Mesenchymal stem cell (in vitro differentiated cells and primary cell): ENCODE data around the gene LRRTM4.
"Not testable (repeated sequence)": the region's sequence is repeated elsewhere in the genome, so short reads cannot be mapped to it uniquely, and the experiment has no call there.

Experiments
- DNase-seq: peaks from one replicate; pipeline ENCODE4 v3.0.0-alpha.2; 2013
- H2AFZ ChIP-seq: one replicate; pipeline ENCODE4 v1.6.1; 2013; ENCODE audit warnings: low read depth, mild to moderate bottlenecking, control low read depth, inconsistent platforms, low read length, moderate library complexity
- H2AK5ac ChIP-seq: 2 replicates; pipeline ENCODE4 v1.6.1; 2013; ENCODE audit warnings: low read length, moderate library complexity, mild to moderate bottlenecking, inconsistent platforms; ENCODE audit not compliant: severe bottlenecking
- H2BK120ac ChIP-seq: one replicate; pipeline ENCODE4 v1.6.1; 2013; ENCODE audit warnings: low read depth, mild to moderate bottlenecking, inconsistent platforms, low read length, moderate library complexity
- H2BK12ac ChIP-seq, 2 experiments: one replicate each; pipeline ENCODE4 v1.6.1; 2013; ENCODE audit warnings: inconsistent platforms in 2 of 2, low read length in 2 of 2, mild to moderate bottlenecking in 2 of 2, moderate library complexity in 2 of 2, control low read depth in 1 of 2
- H2BK15ac ChIP-seq: one replicate; pipeline ENCODE4 v1.6.1; 2013; ENCODE audit warnings: mild to moderate bottlenecking, low read depth, inconsistent platforms; ENCODE audit not compliant: poor library complexity, severe bottlenecking
- H2BK5ac ChIP-seq: 2 replicates; pipeline ENCODE4 v1.6.1; 2013; ENCODE audit warnings: low read depth, mild to moderate bottlenecking, low read length, control low read depth, inconsistent platforms; ENCODE audit not compliant: poor library complexity, severe bottlenecking
- H3K14ac ChIP-seq, 2 experiments: one replicate each; pipeline ENCODE4 v1.6.1; 2013; ENCODE audit warnings: inconsistent platforms in 2 of 2, low read length in 2 of 2, control low read depth in 1 of 2, mild to moderate bottlenecking in 1 of 2, moderate library complexity in 1 of 2
- H3K18ac ChIP-seq, 2 experiments: one replicate each; pipeline ENCODE4 v1.6.1; 2013; ENCODE audit warnings: inconsistent platforms in 2 of 2, low read length in 2 of 2, control low read depth in 1 of 2, low read depth in 1 of 2, mild to moderate bottlenecking in 1 of 2
- H3K23ac ChIP-seq, 2 experiments: one replicate each; pipeline ENCODE4 v1.6.1; 2013; ENCODE audit warnings: inconsistent platforms in 2 of 2, low read length in 2 of 2, mild to moderate bottlenecking in 2 of 2, moderate library complexity in 2 of 2, control low read depth in 1 of 2
- H3K27ac ChIP-seq: 2 replicates; pipeline ENCODE4 v1.5.1; 2013; ENCODE audit warnings: mild to moderate bottlenecking, moderate library complexity, low read length, control low read depth, inconsistent platforms; ENCODE audit not compliant: poor library complexity, severe bottlenecking
- H3K27me3 ChIP-seq, 2 experiments: 2 replicates each; pipeline versions ENCODE4 v1.6.1 to v1.7.0; 2013; ENCODE audit warnings: low read length in 2 of 2, mild to moderate bottlenecking in 2 of 2, moderate library complexity in 2 of 2, control low read depth in 1 of 2, inconsistent platforms in 1 of 2; ENCODE audit not compliant: control insufficient read depth in 1 of 2, insufficient read depth in 1 of 2
- H3K36me3 ChIP-seq, 2 experiments: 2 replicates each; pipeline versions ENCODE4 v1.6.1 to v1.7.0; 2013; ENCODE audit warnings: low read length in 2 of 2, control low read depth in 1 of 2, inconsistent platforms in 1 of 2, low read depth in 1 of 2, mild to moderate bottlenecking in 1 of 2; ENCODE audit not compliant: insufficient read depth in 2 of 2, control insufficient read depth in 1 of 2
- H3K4ac ChIP-seq, 2 experiments: one replicate each; pipeline ENCODE4 v1.6.1; 2013; ENCODE audit warnings: inconsistent platforms in 2 of 2, low read length in 2 of 2, mild to moderate bottlenecking in 2 of 2, moderate library complexity in 2 of 2, control low read depth in 1 of 2, low read depth in 1 of 2
- H3K4me1 ChIP-seq: 2 replicates; pipeline ENCODE4 v1.6.1; 2013; ENCODE audit warnings: low read depth, low read length, control low read depth; ENCODE audit not compliant: control insufficient read depth, insufficient read depth
- H3K4me2 ChIP-seq: 2 replicates; pipeline ENCODE4 v1.6.1; 2013; ENCODE audit warnings: low read length, mild to moderate bottlenecking, inconsistent platforms; ENCODE audit not compliant: poor library complexity, severe bottlenecking
- H3K4me3 ChIP-seq, 2 experiments: 2 replicates each; pipeline versions ENCODE4 v1.5.1 to v1.7.0; 2013; ENCODE audit warnings: low read length in 2 of 2, mild to moderate bottlenecking in 2 of 2, control low read depth in 1 of 2, low read depth in 1 of 2; ENCODE audit not compliant: insufficient read depth in 1 of 2
- H3K79me1 ChIP-seq: replicated peaks from 2 replicates; pipeline ENCODE4 v1.6.1; 2013; ENCODE audit warnings: mild to moderate bottlenecking, control low read depth, low read length, inconsistent platforms; ENCODE audit not compliant: poor library complexity, severe bottlenecking
- H3K9ac ChIP-seq: 2 replicates; pipeline ENCODE4 v1.7.0; 2013; ENCODE audit warnings: mild to moderate bottlenecking, low read length, moderate library complexity
- H3K9me3 ChIP-seq: 2 replicates; pipeline ENCODE4 v1.7.0; 2013; ENCODE audit warnings: mild to moderate bottlenecking, low read length; ENCODE audit not compliant: control insufficient read depth
- H4K8ac ChIP-seq: one replicate; pipeline ENCODE4 v1.6.1; 2013; ENCODE audit warnings: inconsistent platforms, mild to moderate bottlenecking, low read length, moderate library complexity
- H4K91ac ChIP-seq: one replicate; pipeline ENCODE4 v1.6.1; 2013; ENCODE audit warnings: mild to moderate bottlenecking, low read length, inconsistent platforms
- WGBS: methylation state at CpG from one replicate; pipeline ENCODE4 v1.1.7; 2013; ENCODE audit warnings: mixed read lengths; 5-methylcytosine and 5-hydroxymethylcytosine counted together

Gene LRRTM4

DNA sequence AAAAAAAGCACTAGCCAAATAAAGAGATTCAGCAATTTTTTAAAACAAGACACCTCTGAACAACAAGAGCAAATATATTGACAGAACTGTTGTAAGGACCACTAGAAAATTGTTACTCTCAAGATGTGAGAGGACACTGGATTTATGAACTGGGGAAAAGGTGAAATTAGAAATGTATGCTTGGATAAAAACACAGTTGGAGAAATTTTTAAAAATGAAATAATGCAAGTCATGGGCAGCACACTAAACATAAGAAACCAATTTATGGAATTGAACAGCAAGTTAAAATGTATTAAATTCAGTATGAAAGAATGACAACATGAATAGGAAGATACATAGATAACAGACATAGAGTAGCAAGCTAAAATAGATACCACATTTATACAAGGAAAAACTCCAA lies 377.4 kb downstream of the LRRTM4 start:
- Histone ChIP-seq H3K14ac (no peak overlapping the region), H3K23ac (no peak overlapping the region), H4K8ac (no peak overlapping the region), H2BK5ac (no peak overlapping the region), H3K27ac (no peak overlapping the region), H3K9me3 (peaks cover 8% of the 10 kb centered on the region), H2BK12ac (no peak overlapping the region), H3K4me1 (no peaks in the 10 kb centered on the region), H3K36me3 (no peaks in the 10 kb centered on the region), H3K79me1 (no peaks in the 10 kb centered on the region), H2BK120ac (no peak overlapping the region), H3K4ac (no peak overlapping the region), H3K27me3 (no peaks in the 10 kb centered on the region), H2AFZ (no peak overlapping the region), H3K9ac (no peak overlapping the region), H3K4me3 (no peak overlapping the region), H4K91ac (no peak overlapping the region), H2BK15ac (no peak overlapping the region), H3K4me2 (no peak overlapping the region), H3K18ac (no peak overlapping the region), H2AK5ac (no peak overlapping the region)
- no peak for DNase-seq

DNA sequence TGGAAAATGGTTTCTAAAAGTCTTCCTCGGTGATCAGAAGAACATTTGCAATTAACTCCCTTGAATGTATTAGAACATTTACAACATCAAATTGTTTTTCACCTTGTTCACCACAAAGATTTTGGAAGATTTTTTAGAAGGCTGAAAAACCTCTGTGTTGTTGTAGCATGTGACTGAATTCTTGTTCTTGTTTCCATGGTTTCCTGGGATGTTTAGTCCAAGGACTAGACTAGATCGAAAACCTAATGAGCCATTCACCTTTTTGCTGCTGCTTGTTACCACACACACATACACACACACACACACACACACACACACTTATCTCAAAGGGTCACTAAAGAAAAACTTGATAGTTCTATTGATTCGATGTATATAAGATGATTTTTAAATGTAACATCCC lies 380.0 kb downstream of the LRRTM4 start:
- Histone ChIP-seq H3K4ac (no peak overlapping the region), H2BK5ac (no peak overlapping the region), H2AFZ (no peak overlapping the region), H3K4me3 (no peak overlapping the region), H2BK12ac (no peak overlapping the region), H3K18ac (no peak overlapping the region), H3K23ac (no peak overlapping the region), H3K79me1 (no peaks in the 10 kb centered on the region), H3K4me1 (no peaks in the 10 kb centered on the region), H3K4me2 (no peak overlapping the region), H3K9ac (no peak overlapping the region), H2AK5ac (no peak overlapping the region), H2BK120ac (no peak overlapping the region), H3K27me3 (no peaks in the 10 kb centered on the region), H3K36me3 (no peaks in the 10 kb centered on the region), H3K27ac (no peak overlapping the region), H2BK15ac (no peak overlapping the region), H3K9me3 (peaks cover 3% of the 10 kb centered on the region), H4K91ac (no peak overlapping the region), H4K8ac (no peak overlapping the region), H3K14ac (no peak overlapping the region)
- no peak for DNase-seq
- no CpG with 5 or more reads among the region's 3 CpGs for WGBS

DNA sequence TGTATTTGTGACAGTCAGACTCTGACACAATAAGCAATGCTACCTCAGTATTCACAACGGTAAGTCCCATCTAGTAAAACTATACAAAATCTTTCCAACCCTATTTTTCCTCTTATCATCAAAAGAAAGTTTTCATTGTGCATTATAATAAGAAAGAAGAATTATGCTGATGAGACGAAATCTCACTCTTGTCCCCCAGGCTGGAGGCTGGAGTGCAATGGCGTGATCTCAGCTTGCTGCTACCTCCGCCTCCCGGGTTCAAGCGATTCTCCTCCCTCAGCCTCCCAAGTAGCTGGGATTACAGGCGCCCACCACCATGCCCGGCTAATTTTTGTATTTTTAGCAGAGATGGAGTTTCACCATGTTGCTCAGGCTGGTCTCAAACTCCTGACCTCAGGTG lies 393.7 kb downstream of the LRRTM4 start:
- not testable (repeated sequence) for H2BK5ac ChIP-seq, H3K27me3 ChIP-seq, H3K18ac ChIP-seq, H4K91ac ChIP-seq, H2BK120ac ChIP-seq, DNase-seq, H3K4me1 ChIP-seq, H3K4ac ChIP-seq, H3K27ac ChIP-seq, H3K36me3 ChIP-seq, H2AFZ ChIP-seq, H3K23ac ChIP-seq, H3K14ac ChIP-seq, H2BK12ac ChIP-seq, H3K79me1 ChIP-seq, H3K9ac ChIP-seq, H3K4me2 ChIP-seq, H3K4me3 ChIP-seq, H2AK5ac ChIP-seq, H2BK15ac ChIP-seq, H3K9me3 ChIP-seq, H4K8ac ChIP-seq
- 91% methylated on average over 8 of the region's 8 CpGs for WGBS

DNA sequence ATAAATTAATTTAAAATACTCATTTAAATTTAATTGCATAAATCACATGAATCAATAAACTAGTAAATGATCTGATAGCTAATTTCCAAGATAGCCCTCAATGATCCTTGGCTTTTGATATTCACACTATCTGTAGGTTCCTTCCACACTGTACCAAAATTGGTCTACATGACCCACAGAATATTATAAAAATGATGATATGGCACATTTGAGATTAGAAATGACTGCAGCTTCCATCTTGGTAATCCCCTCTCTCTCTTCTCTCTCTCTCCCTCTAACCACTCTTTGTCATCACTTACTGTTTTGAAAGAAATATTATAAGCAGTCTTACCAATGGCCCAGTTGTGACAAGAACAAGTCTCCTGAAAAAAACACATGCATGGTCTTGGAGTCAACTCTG lies 394.8 kb downstream of the LRRTM4 start:
- Histone ChIP-seq H3K4ac (no peak overlapping the region), H3K14ac (no peak overlapping the region), H2BK15ac (no peak overlapping the region), H2BK120ac (no peak overlapping the region), H3K23ac (no peak overlapping the region), H3K18ac (no peak overlapping the region), H3K4me2 (no peak overlapping the region), H3K27ac (no peak overlapping the region), H2AK5ac (no peak overlapping the region), H3K9me3 (peaks cover 2% of the 10 kb centered on the region), H3K36me3 (no peaks in the 10 kb centered on the region), H4K91ac (no peak overlapping the region), H3K4me1 (no peaks in the 10 kb centered on the region), H3K4me3 (no peak overlapping the region), H3K27me3 (no peaks in the 10 kb centered on the region), H4K8ac (no peak overlapping the region), H2BK5ac (no peak overlapping the region), H3K79me1 (no peaks in the 10 kb centered on the region), H2AFZ (no peak overlapping the region), H3K9ac (no peak overlapping the region), H2BK12ac (no peak overlapping the region)
- DNase-seq: no peak
